HG02870 (cell line): ENCODE measurements around the gene ANO10.
"Not testable (repeated sequence)": the region's sequence is repeated elsewhere in the genome, so short reads cannot be mapped to it uniquely, and the experiment has no call there.

Experiments used
- ATAC-seq: cut with Tn5 transposase; IDR thresholded peaks from one replicate; pipeline ENCODE4 v1.9.1; 2021; ENCODE audit warnings: mild to moderate bottlenecking, moderate library complexity; ENCODE audit not compliant: unreplicated experiment

The ANO10 gene

GRCh38 chr3:43522727-43523362, 99.0 kb downstream of the ANO10 start:
- no peak for ATAC-seq

- ATAC-seq, result no peak
These were observed 99.9 kb downstream of the ANO10 start for GRCh38 chr3:43521941-43522340.

- not testable (repeated sequence) for ATAC-seq
These were observed 103.3 kb downstream of the ANO10 start for GRCh38 chr3:43518515-43518914.

- ATAC-seq, result no peak
These were observed 105.7 kb downstream of the ANO10 start for GRCh38 chr3:43515970-43516635.

- no peak for ATAC-seq
These were observed 106.4 kb downstream of the ANO10 start for GRCh38 chr3:43515208-43515917.

- ATAC-seq, result no peak
These were observed 108.9 kb downstream of the ANO10 start for GRCh38 chr3:43512754-43513404.

- no peak for ATAC-seq
These were observed 115.2 kb downstream of the ANO10 start for GRCh38 chr3:43506644-43507043.

- ATAC-seq, result no peak
These were observed 116.5 kb downstream of the ANO10 start for GRCh38 chr3:43505351-43505750.

GRCh38 chr3:43503067-43503728, 118.6 kb downstream of the ANO10 start:
- no peak for ATAC-seq

GRCh38 chr3:43499256-43499655, 122.6 kb downstream of the ANO10 start:
- ATAC-seq, result no peak

GRCh38 chr3:43497905-43498365, 123.9 kb downstream of the ANO10 start:
- ATAC-seq, result no peak

GRCh38 chr3:43497422-43497821, 124.4 kb downstream of the ANO10 start:
- ATAC-seq, result no peak

GRCh38 chr3:43496740-43497375, 125.0 kb downstream of the ANO10 start:
- ATAC-seq, result no peak

- ATAC-seq, result not testable (repeated sequence)
These were observed 128.9 kb downstream of the ANO10 start for GRCh38 chr3:43492932-43493331.

- not testable (repeated sequence) for ATAC-seq
These were observed 130.0 kb downstream of the ANO10 start for GRCh38 chr3:43491807-43492206.

- ATAC-seq, result no peak
These were observed 131.1 kb downstream of the ANO10 start for GRCh38 chr3:43490640-43491185.

GRCh38 chr3:43489930-43490329, 131.9 kb downstream of the ANO10 start:
- no peak for ATAC-seq

- no peak for ATAC-seq
These were observed 135.9 kb downstream of the ANO10 start for GRCh38 chr3:43485931-43486330.

- ATAC-seq, result no peak
These were observed 136.8 kb downstream of the ANO10 start for GRCh38 chr3:43484926-43485488.

- no peak for ATAC-seq
These were observed 140.4 kb downstream of the ANO10 start for GRCh38 chr3:43481375-43481774.
